Gastroesophageal sphincter (tissue), 3 donors: Measurements from ENCODE around the gene C1orf159.

Experiments
- EP300 ChIP-seq: sonication (generic); formaldehyde crosslinking; IDR thresholded peaks from one replicate; pipeline ENCODE4 v1.6.1; 2017; ENCODE audit warnings: antibody characterized with exemption, mild to moderate bottlenecking
- POLR2A ChIP-seq, 2 donors: fragments of 450-650 bp; IDR thresholded peaks; one replicate each; pipeline ENCODE4 v1.6.1; 2017; ENCODE audit warnings: antibody characterized with exemption in 2 of 2, mild to moderate bottlenecking in 2 of 2, moderate library complexity in 1 of 2
- POLR2AphosphoS5 ChIP-seq: sonication (generic); formaldehyde crosslinking; IDR thresholded peaks from one replicate; pipeline ENCODE4 v1.6.1; 2017; ENCODE audit warnings: antibody characterized with exemption
- TF ChIP-seq, protein P1 (sequence below), 4 experiments: fragments of 200-600 bp in 2 of 4; fragments of 450-650 bp in 2 of 4; sonication (generic) in 1 of 4; IDR thresholded peaks; one replicate each; pipeline ENCODE4 v1.5.1; 2017 to 2019; ENCODE audit warnings: antibody characterized with exemption in 4 of 4, mild to moderate bottlenecking in 2 of 4, moderate library complexity in 2 of 4

DNA sequence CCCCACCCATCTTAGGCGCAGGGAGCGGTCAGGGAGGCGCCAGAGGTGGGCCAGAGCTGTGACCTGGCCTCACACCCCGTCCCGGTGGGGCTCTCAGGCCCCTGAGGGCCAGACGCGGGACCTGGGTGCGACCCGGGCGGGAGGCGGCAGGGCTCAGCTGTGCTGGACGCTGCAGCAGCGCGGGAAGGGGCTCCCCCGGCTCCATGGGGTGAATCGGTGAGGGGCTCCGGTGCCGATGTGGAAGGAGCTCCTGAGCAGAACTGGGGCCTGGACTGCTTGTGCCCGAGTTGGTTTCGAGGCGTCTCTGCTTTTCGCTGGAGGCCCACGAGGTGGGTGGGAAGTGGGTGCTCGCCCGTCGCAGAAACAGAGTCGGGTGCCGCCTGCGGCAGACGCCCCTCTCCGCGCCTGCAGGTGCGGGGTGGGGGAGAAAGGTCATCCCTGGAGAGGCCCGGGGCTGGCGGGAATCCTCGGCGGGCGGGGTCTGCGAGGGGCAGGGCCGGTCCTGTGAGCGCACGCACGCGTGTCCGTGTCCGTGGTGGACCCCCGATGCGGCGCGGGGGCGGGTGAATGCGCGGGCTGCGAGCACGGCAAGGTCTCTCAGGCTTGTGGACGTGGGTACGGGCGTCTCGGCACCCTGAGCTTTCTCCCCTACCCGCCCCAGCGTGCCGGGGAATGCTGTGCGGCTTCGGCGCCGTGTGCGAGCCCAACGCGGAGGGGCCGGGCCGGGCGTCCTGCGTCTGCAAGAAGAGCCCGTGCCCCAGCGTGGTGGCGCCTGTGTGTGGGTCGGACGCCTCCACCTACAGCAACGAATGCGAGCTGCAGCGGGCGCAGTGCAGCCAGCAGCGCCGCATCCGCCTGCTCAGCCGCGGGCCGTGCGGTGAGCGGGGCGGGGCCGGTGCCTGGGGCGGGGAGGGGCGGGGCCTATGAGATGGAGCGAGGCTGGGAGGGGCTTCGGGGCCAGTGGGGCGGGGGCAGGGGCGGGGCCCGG, 75.6 kb downstream of the C1orf159 start:
- TF ChIP-seq, protein P1, sequence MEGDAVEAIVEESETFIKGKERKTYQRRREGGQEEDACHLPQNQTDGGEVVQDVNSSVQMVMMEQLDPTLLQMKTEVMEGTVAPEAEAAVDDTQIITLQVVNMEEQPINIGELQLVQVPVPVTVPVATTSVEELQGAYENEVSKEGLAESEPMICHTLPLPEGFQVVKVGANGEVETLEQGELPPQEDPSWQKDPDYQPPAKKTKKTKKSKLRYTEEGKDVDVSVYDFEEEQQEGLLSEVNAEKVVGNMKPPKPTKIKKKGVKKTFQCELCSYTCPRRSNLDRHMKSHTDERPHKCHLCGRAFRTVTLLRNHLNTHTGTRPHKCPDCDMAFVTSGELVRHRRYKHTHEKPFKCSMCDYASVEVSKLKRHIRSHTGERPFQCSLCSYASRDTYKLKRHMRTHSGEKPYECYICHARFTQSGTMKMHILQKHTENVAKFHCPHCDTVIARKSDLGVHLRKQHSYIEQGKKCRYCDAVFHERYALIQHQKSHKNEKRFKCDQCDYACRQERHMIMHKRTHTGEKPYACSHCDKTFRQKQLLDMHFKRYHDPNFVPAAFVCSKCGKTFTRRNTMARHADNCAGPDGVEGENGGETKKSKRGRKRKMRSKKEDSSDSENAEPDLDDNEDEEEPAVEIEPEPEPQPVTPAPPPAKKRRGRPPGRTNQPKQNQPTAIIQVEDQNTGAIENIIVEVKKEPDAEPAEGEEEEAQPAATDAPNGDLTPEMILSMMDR (IDR thresholded peaks at IDR 0.05): peak in 3 of 4 experiments; percentile 35 to 48 (median 42)
- TF ChIP-seq POLR2A (IDR thresholded peaks at IDR 0.05) (no peak), POLR2AphosphoS5 (no peak), EP300 (no peak)
